ENCODE results near the gene SKIC3. TPM values are rescaled to one million over a fixed set of nuclear protein-coding genes. Genes with fewer than 3 reads are reported as not detected.

SKIC3 gene
- total and polyA plus RNA-seq, 4 experiments from 2014 or later: 46.4 to 99.9 (median 71.3) TPM

GRCh38 chr5:95532415-95532814 is 22.4 kb downstream of the SKIC3 start:
- H3K4me1 ChIP-seq (ENCODE audit: insufficient read depth, low read length): no peaks in the 10 kb centered on the region
- intact Hi-C loops (cut with micrococcal nuclease): no loop called here
- no peak overlapping the region for H3K4me3 Mint-ChIP-seq
- no peak for DNase-seq
- POLR2A ChIA-PET (ENCODE audit: partially characterized antibody): interaction anchor here (1.2 kb wide), 1 partner anchor 10 kb away, joined by 3 read pairs; no protein-coding TSS in a partner anchor
- no peak overlapping the region for H3K27ac ChIP-seq (ENCODE audit: low read depth, low read length)
- H3K27me3 Mint-ChIP-seq: no peaks in the 10 kb centered on the region
- no peaks in the 10 kb centered on the region for H3K27me3 ChIP-seq (ENCODE audit: insufficient read depth, low read length)
- H3K36me3 Mint-ChIP-seq: peaks cover 74 to 75% of the 10 kb centered on the region in 2 donors
- no peaks in the 10 kb centered on the region for H3K9me3 Mint-ChIP-seq
- CTCF ChIA-PET (ENCODE audit: partially characterized antibody): interaction anchor here (0.8 kb wide), 1 partner anchor 9 kb away, joined by 3 read pairs; no protein-coding TSS in a partner anchor
- peak overlapping the region in 1 of 7 donors; percentile 4 for H3K27ac Mint-ChIP-seq
- no peaks in the 10 kb centered on the region for H3K9me3 ChIP-seq (ENCODE audit: control insufficient read depth in 1 of 2, low read length in 2 of 2)
- H3K4me3 ChIP-seq (ENCODE audit: low read length in 2 of 2): no peak overlapping the region
- peaks cover 15% of the 10 kb centered on the region for H3K36me3 ChIP-seq (ENCODE audit: insufficient read depth, low read length)
- H3K4me1 Mint-ChIP-seq: peaks cover 14 to 26% (median 23%) of the 10 kb centered on the region in 4 donors

- Mint-ChIP-seq H3K4me1 (peaks cover 14 to 26% (median 23%) of the 10 kb centered on the region in 4 donors), H3K9me3 (no peaks in the 10 kb centered on the region), H3K27me3 (no peaks in the 10 kb centered on the region), H3K36me3 (peaks cover 72 to 74% of the 10 kb centered on the region in 2 donors), H3K4me3 (no peak overlapping the region), H3K27ac (no peak overlapping the region)
- no peaks in the 10 kb centered on the region for H3K9me3 ChIP-seq (ENCODE audit: control insufficient read depth in 1 of 2, low read length in 2 of 2)
- DNase-seq: no peak
- ChIA-PET POLR2A (ENCODE audit: partially characterized antibody) (interaction anchor here (1.2 kb wide), 1 partner anchor 11 kb away, joined by 3 read pairs; no protein-coding TSS in a partner anchor), CTCF (ENCODE audit: partially characterized antibody) (no interaction called here)
- H3K27me3 ChIP-seq (ENCODE audit: insufficient read depth, low read length): no peaks in the 10 kb centered on the region
- H3K27ac ChIP-seq (ENCODE audit: low read depth, low read length): no peak overlapping the region
- intact Hi-C loops (cut with micrococcal nuclease): no loop called here
- no peak overlapping the region for H3K4me3 ChIP-seq (ENCODE audit: low read length in 2 of 2)
- H3K4me1 ChIP-seq (ENCODE audit: insufficient read depth, low read length): no peaks in the 10 kb centered on the region
- peaks cover 15% of the 10 kb centered on the region for H3K36me3 ChIP-seq (ENCODE audit: insufficient read depth, low read length)
Observed at GRCh38 chr5:95531491-95531890, 23.3 kb downstream of the SKIC3 start.

- H3K4me1 Mint-ChIP-seq: peaks cover 14 to 26% (median 22%) of the 10 kb centered on the region in 4 donors
- no peak overlapping the region for H3K27ac ChIP-seq (ENCODE audit: low read depth, low read length)
- H3K27me3 ChIP-seq (ENCODE audit: insufficient read depth, low read length): no peaks in the 10 kb centered on the region
- H3K27me3 Mint-ChIP-seq: no peaks in the 10 kb centered on the region
- intact Hi-C loops (cut with micrococcal nuclease): no loop called here
- ChIA-PET POLR2A (ENCODE audit: partially characterized antibody) (no interaction called here), CTCF (ENCODE audit: partially characterized antibody) (no interaction called here)
- H3K4me1 ChIP-seq (ENCODE audit: insufficient read depth, low read length): no peaks in the 10 kb centered on the region
- H3K4me3 Mint-ChIP-seq: no peak overlapping the region
- H3K4me3 ChIP-seq (ENCODE audit: low read length in 2 of 2): no peak overlapping the region
- no peak overlapping the region for H3K27ac Mint-ChIP-seq
- H3K36me3 Mint-ChIP-seq: peaks cover 72% of the 10 kb centered on the region in 2 donors
- peaks cover 15% of the 10 kb centered on the region for H3K36me3 ChIP-seq (ENCODE audit: insufficient read depth, low read length)
- no peaks in the 10 kb centered on the region for H3K9me3 Mint-ChIP-seq
- no peak for DNase-seq
- no peaks in the 10 kb centered on the region for H3K9me3 ChIP-seq (ENCODE audit: control insufficient read depth in 1 of 2, low read length in 2 of 2)
Observed at GRCh38 chr5:95530416-95530815, 24.4 kb downstream of the SKIC3 start.

- peaks cover 20% of the 10 kb centered on the region for H3K36me3 ChIP-seq (ENCODE audit: insufficient read depth, low read length)
- DNase-seq: no peak
- no peaks in the 10 kb centered on the region for H3K9me3 Mint-ChIP-seq
- H3K36me3 Mint-ChIP-seq: peaks cover 62 to 64% of the 10 kb centered on the region in 2 donors
- no peak overlapping the region for H3K27ac ChIP-seq (ENCODE audit: low read depth, low read length)
- no peak overlapping the region for H3K4me3 ChIP-seq (ENCODE audit: low read length in 2 of 2)
- peaks cover 6 to 18% (median 13%) of the 10 kb centered on the region in 4 donors for H3K4me1 Mint-ChIP-seq
- ChIA-PET POLR2A (ENCODE audit: partially characterized antibody) (no interaction called here), CTCF (ENCODE audit: partially characterized antibody) (no interaction called here)
- no peak overlapping the region for H3K4me3 Mint-ChIP-seq
- intact Hi-C loops (cut with micrococcal nuclease): no loop called here
- no peaks in the 10 kb centered on the region for H3K4me1 ChIP-seq (ENCODE audit: insufficient read depth, low read length)
- no peak overlapping the region for H3K27ac Mint-ChIP-seq
- H3K27me3 ChIP-seq (ENCODE audit: insufficient read depth, low read length): no peaks in the 10 kb centered on the region
- H3K9me3 ChIP-seq (ENCODE audit: control insufficient read depth in 1 of 2, low read length in 2 of 2): no peaks in the 10 kb centered on the region
- H3K27me3 Mint-ChIP-seq: no peaks in the 10 kb centered on the region
Observed at GRCh38 chr5:95528565-95528964, 26.2 kb downstream of the SKIC3 start.

GRCh38 chr5:95526871-95527270 is 27.9 kb downstream of the SKIC3 start:
- POLR2A ChIA-PET (ENCODE audit: partially characterized antibody): no interaction called here

GRCh38 chr5:95524423-95524822 is 30.4 kb downstream of the SKIC3 start:
- Histone ChIP-seq H3K27me3 (ENCODE audit: insufficient read depth, low read length) (no peaks in the 10 kb centered on the region), H3K27ac (ENCODE audit: low read depth, low read length) (no peak overlapping the region), H3K36me3 (ENCODE audit: insufficient read depth, low read length) (peaks cover 25% of the 10 kb centered on the region), H3K9me3 (ENCODE audit: control insufficient read depth in 1 of 2, low read length in 2 of 2) (no peaks in the 10 kb centered on the region), H3K4me1 (ENCODE audit: insufficient read depth, low read length) (no peaks in the 10 kb centered on the region), H3K4me3 (ENCODE audit: low read length in 2 of 2) (no peak overlapping the region)
- Mint-ChIP-seq H3K9me3 (no peaks in the 10 kb centered on the region), H3K4me3 (no peak overlapping the region), H3K27me3 (no peaks in the 10 kb centered on the region), H3K36me3 (peaks cover 63 to 64% of the 10 kb centered on the region in 2 donors), H3K27ac (no peak overlapping the region), H3K4me1 (peaks cover 4 to 6% (median 6%) of the 10 kb centered on the region in 4 donors)
- POLR2A ChIA-PET (ENCODE audit: partially characterized antibody): no interaction called here
- no peak for DNase-seq
- CTCF ChIA-PET (ENCODE audit: partially characterized antibody): interaction anchor here (1.8 kb wide), 1 partner anchor 9 kb away, joined by 3 read pairs; no protein-coding TSS in a partner anchor
- intact Hi-C loops (cut with micrococcal nuclease): no loop called here

More at GRCh38 chr5:95526871-95527270, 27.9 kb downstream of the SKIC3 start:
- H3K27me3 ChIP-seq (ENCODE audit: insufficient read depth, low read length): no peaks in the 10 kb centered on the region
- H3K4me1 Mint-ChIP-seq: peaks cover 6 to 7% (median 6%) of the 10 kb centered on the region in 4 donors
- H3K27ac ChIP-seq (ENCODE audit: low read depth, low read length): no peak overlapping the region
- no peaks in the 10 kb centered on the region for H3K27me3 Mint-ChIP-seq
- H3K36me3 ChIP-seq (ENCODE audit: insufficient read depth, low read length): peaks cover 25% of the 10 kb centered on the region
- H3K9me3 Mint-ChIP-seq: no peaks in the 10 kb centered on the region
- H3K4me1 ChIP-seq (ENCODE audit: insufficient read depth, low read length): no peaks in the 10 kb centered on the region
- intact Hi-C loops (cut with micrococcal nuclease): no loop called here
- no peak for DNase-seq
- no peak overlapping the region for H3K4me3 Mint-ChIP-seq
- CTCF ChIA-PET (ENCODE audit: partially characterized antibody): no interaction called here
- H3K9me3 ChIP-seq (ENCODE audit: control insufficient read depth in 1 of 2, low read length in 2 of 2): no peaks in the 10 kb centered on the region
- H3K4me3 ChIP-seq (ENCODE audit: low read length in 2 of 2): no peak overlapping the region
- no peak overlapping the region for H3K27ac Mint-ChIP-seq
- peaks cover 59 to 61% of the 10 kb centered on the region in 2 donors for H3K36me3 Mint-ChIP-seq

- ChIA-PET CTCF (ENCODE audit: partially characterized antibody) (no interaction called here), POLR2A (ENCODE audit: partially characterized antibody) (no interaction called here)
- Histone ChIP-seq H3K27me3 (ENCODE audit: insufficient read depth, low read length) (no peaks in the 10 kb centered on the region), H3K27ac (ENCODE audit: low read depth, low read length) (no peak overlapping the region), H3K4me1 (ENCODE audit: insufficient read depth, low read length) (no peaks in the 10 kb centered on the region), H3K4me3 (ENCODE audit: low read length in 2 of 2) (no peak overlapping the region), H3K9me3 (ENCODE audit: control insufficient read depth in 1 of 2, low read length in 2 of 2) (no peaks in the 10 kb centered on the region), H3K36me3 (ENCODE audit: insufficient read depth, low read length) (peaks cover 26% of the 10 kb centered on the region)
- Mint-ChIP-seq H3K36me3 (peaks cover 57 to 60% of the 10 kb centered on the region in 2 donors), H3K9me3 (no peaks in the 10 kb centered on the region), H3K27me3 (no peaks in the 10 kb centered on the region), H3K4me3 (no peak overlapping the region), H3K4me1 (peaks cover 0 to 1% (median 0%) of the 10 kb centered on the region in 4 donors), H3K27ac (peak overlapping the region in 2 of 7 donors; percentile 25 to 61)
- no peak for DNase-seq
- intact Hi-C loops (cut with micrococcal nuclease): no loop called here
Observed at GRCh38 chr5:95520206-95520605, 34.6 kb downstream of the SKIC3 start.
